ENCODE data around the gene AP1S2. TPM values are rescaled to one million over a fixed set of nuclear protein-coding genes. Genes with fewer than 3 reads are reported as not detected.

Gene AP1S2
- total and polyA plus RNA-seq, 2 of the 13 experiments (the other 11 are each of a cell fraction or from before 2014, with no cell fraction given) = 10.1 to 18.8 TPM

DNA sequence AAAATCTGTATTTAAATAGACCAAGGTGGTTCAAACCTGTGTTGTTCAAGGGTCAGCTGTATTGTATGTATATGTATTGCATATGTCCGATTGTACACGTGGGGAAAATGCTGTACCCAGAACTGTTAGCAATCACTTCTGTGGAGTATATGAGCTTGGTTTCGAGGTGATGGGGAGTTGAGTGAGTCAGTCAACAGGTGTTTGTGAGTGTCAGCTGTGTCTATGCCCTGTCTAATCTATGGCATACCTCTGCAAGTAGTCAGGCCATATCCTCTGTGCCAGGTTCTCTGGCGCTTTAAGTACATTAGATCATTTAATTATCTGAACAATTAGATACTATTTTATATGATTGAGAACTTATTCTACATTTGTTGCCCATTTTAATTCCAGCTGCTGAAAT lies 56.9 kb downstream of the AP1S2 start (continued):
- TF ChIP-seq MTA1 (CRISPR knock-in tag; IDR thresholded peaks at IDR 0.05; ENCODE audit: borderline replicate concordance) (no peak), ZNF367 (CRISPR knock-in tag; IDR thresholded peaks at IDR 0.05; ENCODE audit: borderline replicate concordance) (no peak), ZNF713 (CRISPR knock-in tag; IDR thresholded peaks at IDR 0.05) (no peak), TCF7L2 (IDR thresholded peaks at IDR 0.05; ENCODE audit: low read depth, low read length) (no peak)
- TF ChIP-seq, protein P1, sequence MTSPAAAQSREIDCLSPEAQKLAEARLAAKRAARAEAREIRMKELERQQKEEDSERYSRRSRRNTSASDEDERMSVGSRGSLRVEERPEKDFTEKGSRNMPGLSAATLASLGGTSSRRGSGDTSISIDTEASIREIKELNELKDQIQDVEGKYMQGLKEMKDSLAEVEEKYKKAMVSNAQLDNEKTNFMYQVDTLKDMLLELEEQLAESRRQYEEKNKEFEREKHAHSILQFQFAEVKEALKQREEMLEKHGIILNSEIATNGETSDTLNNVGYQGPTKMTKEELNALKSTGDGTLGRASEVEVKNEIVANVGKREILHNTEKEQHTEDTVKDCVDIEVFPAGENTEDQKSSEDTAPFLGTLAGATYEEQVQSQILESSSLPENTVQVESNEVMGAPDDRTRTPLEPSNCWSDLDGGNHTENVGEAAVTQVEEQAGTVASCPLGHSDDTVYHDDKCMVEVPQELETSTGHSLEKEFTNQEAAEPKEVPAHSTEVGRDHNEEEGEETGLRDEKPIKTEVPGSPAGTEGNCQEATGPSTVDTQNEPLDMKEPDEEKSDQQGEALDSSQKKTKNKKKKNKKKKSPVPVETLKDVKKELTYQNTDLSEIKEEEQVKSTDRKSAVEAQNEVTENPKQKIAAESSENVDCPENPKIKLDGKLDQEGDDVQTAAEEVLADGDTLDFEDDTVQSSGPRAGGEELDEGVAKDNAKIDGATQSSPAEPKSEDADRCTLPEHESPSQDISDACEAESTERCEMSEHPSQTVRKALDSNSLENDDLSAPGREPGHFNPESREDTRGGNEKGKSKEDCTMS (CRISPR knock-in tag; conservative IDR thresholded peaks at IDR 0.05) = no peak

DNA sequence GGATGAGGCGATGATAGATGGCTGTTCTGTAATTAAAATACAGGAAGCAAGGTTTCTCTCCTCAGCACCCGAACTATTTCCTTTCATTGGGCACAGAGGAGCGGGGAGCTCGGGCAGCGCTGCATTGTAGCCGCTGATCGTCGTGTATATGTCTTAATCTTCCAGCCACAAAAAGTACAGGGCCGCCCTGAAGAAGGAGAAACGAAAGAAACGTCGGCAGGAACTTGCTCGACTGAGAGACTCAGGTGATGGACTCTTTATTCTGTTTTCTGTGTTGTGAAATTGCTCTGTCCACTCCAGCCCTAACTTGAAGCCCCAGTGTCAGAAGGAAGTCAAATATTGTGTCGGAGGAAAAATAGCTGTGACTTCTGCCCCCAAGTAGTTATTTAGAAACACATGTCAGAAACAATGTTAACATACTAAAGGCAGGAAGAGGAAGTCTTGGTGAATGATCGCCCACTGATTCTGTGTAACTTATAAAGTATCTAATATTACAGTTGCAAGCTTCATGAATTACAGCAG lies 63.8 kb downstream of the AP1S2 start:
- intact Hi-C loops (cut with micrococcal nuclease; ENCODE audit: unreplicated experiment) (no loop called here), in situ Hi-C loops (cut with HindIII; ENCODE audit: extremely low pct_ligation_motif_present, low pct_unique_long_range_greater_than_20kb) (no loop called here)
- ChIA-PET POLR2A (no interaction called here), CTCF (ENCODE audit: low intra/inter-chr PET ratio, low total read pairs) (no interaction called here)
- ATAC-seq = 0 out of 3 replicates have a peak, but pooled peaks have one; percentile 7
- peak overlapping the region; percentile 63 for H3K27ac ChIP-seq (ENCODE audit: extremely low read length, insufficient read depth, low read length)
- peak overlapping the region; percentile 73 for H3K4me2 ChIP-seq (ENCODE audit: low read depth, low read length)
- H3K27me3 ChIP-seq (ENCODE audit: control insufficient read depth in 1 of 2, insufficient read depth in 2 of 2, low read length in 2 of 2) = no peaks in the 10 kb centered on the region; a peak in 1 of 5 replicates
- peak overlapping the region; percentile 74 to 93 (median 83) for H3K4me3 ChIP-seq (replicated peaks in 1 of 3; ENCODE audit: insufficient read depth in 1 of 3, low read depth in 2 of 3, low read length in 3 of 3)
- H3K9ac ChIP-seq (ENCODE audit: insufficient read depth, low read depth, low read length) = peak overlapping the region; percentile 69
- H3K4me1 ChIP-seq (ENCODE audit: insufficient read depth, low read length) = no peaks in the 10 kb centered on the region
- no peaks in the 10 kb centered on the region for H3K79me2 ChIP-seq (ENCODE audit: insufficient read depth, low read length)
- DNase-seq (ENCODE audit: low spot score) = no peak
- 4% methylated on average over 3 of the region's 15 CpGs for WGBS (ENCODE audit: low lambda C conversion rate)
- no peak overlapping the region for H2AFZ ChIP-seq (ENCODE audit: low read length)
- no peaks in the 10 kb centered on the region for H4K20me1 ChIP-seq (ENCODE audit: insufficient read depth, low read length)
- TSS peak; percentile 81 for BruUV-seq (replicated peaks)
- no peaks in the 10 kb centered on the region for H3K36me3 ChIP-seq (replicated peaks in 1 of 2; ENCODE audit: control insufficient read depth in 1 of 2, insufficient read depth in 2 of 2, low read length in 2 of 2)
- no peaks in the 10 kb centered on the region for H3K9me3 ChIP-seq (ENCODE audit: low read length)
- peak; percentile 39 for FAIRE-seq
- TF ChIP-seq PHF20 (CRISPR knock-in tag; IDR thresholded peaks at IDR 0.05) (0 out of 2 replicates have a peak, but pooled peaks have one; percentile 4), NFE2L2 (IDR thresholded peaks at IDR 0.05; ENCODE audit: low read length) (no peak)

Measured in HepG2 (cell line).